HepG2 (cell line): ENCODE results near the gene XPR1. TPM values are rescaled to one million over a fixed set of nuclear protein-coding genes. Genes with fewer than 3 reads are reported as not detected.

Experiments
- ATAC-seq: fragments of 200-7000 bp; cut with Tn5 transposase; 3 replicates; pipeline ENCODE4 v1.9.1; 2020; ENCODE audit warnings: mild to moderate bottlenecking, moderate library complexity
- BruUV-seq: library from RNA; stranded (reverse); fragments of 400-500 nt; replicated peaks from 2 replicates; lab custom pipeline; 2021; lab: Mats Ljungman, UMichigan
- CTCF ChIA-PET: fragments of 300-600 bp; formaldehyde crosslinking; extraction: SDS; loops from one replicate; lab custom pipeline; 2021; ENCODE audit warnings: low total read pairs, inconsistent platforms, low intra/inter-chr PET ratio; lab: Yijun Ruan, JAX
- POLR2A ChIA-PET: fragments of 350-600 bp; sonication (Branson Sonifier 250); formaldehyde crosslinking; loops from one replicate; lab custom pipeline; 2020; ENCODE audit warnings: antibody characterized with exemption, inconsistent platforms; lab: Yijun Ruan, JAX
- DNase-seq: peaks from one replicate; pipeline ENCODE4 v3.0.0-alpha.2; 2015; ENCODE audit warnings: low spot score
- FAIRE-seq: peaks from 3 replicates; lab custom pipeline; 2011; peaks lifted over from hg19 to GRCh38; lab: Jason Lieb, UNC
- H2AFZ ChIP-seq: one replicate; pipeline ENCODE4 v1.6.1; 2011; ENCODE audit warnings: low read length, inconsistent platforms
- H3K27ac ChIP-seq: fragments of 300-600 bp; 3 replicates; pipeline ENCODE4 v1.8.0; 2011; ENCODE audit warnings: mixed run types, mild to moderate bottlenecking, mixed read lengths, low read length, inconsistent platforms; ENCODE audit not compliant: insufficient read depth; ENCODE audit errors: extremely low read length
- H3K27me3 ChIP-seq, 2 experiments: fragments of 200-600 bp in 1 of 2; 2 replicates in 1 of 2; 3 replicates in 1 of 2; pipeline versions ENCODE4 v1.6.0 to v1.8.0; 2011; ENCODE audit warnings: low read length in 2 of 2, mild to moderate bottlenecking in 2 of 2, moderate library complexity in 2 of 2, inconsistent platforms in 1 of 2; ENCODE audit not compliant: insufficient read depth in 2 of 2, control insufficient read depth in 1 of 2
- H3K36me3 ChIP-seq, 2 experiments: fragments of 200-600 bp in 1 of 2; replicated peaks in 1 of 2; 2 replicates in 1 of 2; 3 replicates in 1 of 2; pipeline versions ENCODE4 v1.5.1 to v1.8.0; 2011; ENCODE audit warnings: low read length in 2 of 2, inconsistent platforms in 1 of 2; ENCODE audit not compliant: insufficient read depth in 2 of 2, control insufficient read depth in 1 of 2
- H3K4me1 ChIP-seq: 2 replicates; pipeline ENCODE4 v1.5.1; 2012; ENCODE audit warnings: low read length, inconsistent platforms; ENCODE audit not compliant: insufficient read depth
- H3K4me2 ChIP-seq: 2 replicates; pipeline ENCODE4 v1.6.0; 2011; ENCODE audit warnings: low read depth, low read length, inconsistent platforms
- H3K4me3 ChIP-seq, 3 experiments: fragments of 200-600 bp in 1 of 3; sonication (generic), shearing (Covaris generic) in 1 of 3; replicated peaks in 1 of 3; 2 replicates each; pipeline ENCODE4 v1.5.1; 2011 to 2016; ENCODE audit warnings: low read length in 3 of 3, inconsistent platforms in 2 of 3, low read depth in 2 of 3, mild to moderate bottlenecking in 2 of 3, control low read depth in 1 of 3, mixed read lengths in 1 of 3; ENCODE audit not compliant: insufficient read depth in 1 of 3
- H3K79me2 ChIP-seq: one replicate; pipeline ENCODE4 v1.6.1; 2011; ENCODE audit warnings: low read length, inconsistent platforms; ENCODE audit not compliant: insufficient read depth
- H3K9ac ChIP-seq: 2 replicates; pipeline ENCODE4 v1.6.0; 2011; ENCODE audit warnings: mild to moderate bottlenecking, low read depth, low read length, inconsistent platforms; ENCODE audit not compliant: insufficient read depth
- H3K9me3 ChIP-seq: 2 replicates; pipeline ENCODE4 v1.5.1; 2012; ENCODE audit warnings: mild to moderate bottlenecking, low read length
- H4K20me1 ChIP-seq: 2 replicates; pipeline ENCODE4 v1.6.0; 2011; ENCODE audit warnings: inconsistent platforms, mild to moderate bottlenecking, low read length, moderate library complexity; ENCODE audit not compliant: insufficient read depth
- BRD4 ChIP-seq: sonication (generic); formaldehyde crosslinking; IDR thresholded peaks from 2 replicates; pipeline ENCODE4 v1.4.0; 2020; ENCODE audit warnings: missing genetic modification reagents
- CCDC6 ChIP-seq: sonication (generic); formaldehyde crosslinking; IDR thresholded peaks from 2 replicates; pipeline ENCODE4 v1.8.1; 2022; ENCODE audit warnings: mild to moderate bottlenecking, missing genetic modification reagents, moderate library complexity
- FOXK1 ChIP-seq: sonication (generic); formaldehyde crosslinking; IDR thresholded peaks from 2 replicates; pipeline ENCODE4 v1.4.0; 2020; ENCODE audit warnings: low read depth, missing genetic modification reagents, borderline replicate concordance
- GFI1 ChIP-seq: sonication (generic); formaldehyde crosslinking; IDR thresholded peaks from 2 replicates; pipeline ENCODE4 v1.5.0; 2020; ENCODE audit warnings: missing genetic modification reagents, mild to moderate bottlenecking, borderline replicate concordance
- HNRNPLL ChIP-seq: fragments of 200-400 bp; formaldehyde crosslinking; IDR thresholded peaks from 2 replicates; pipeline ENCODE4 v1.6.1; 2017; ENCODE audit warnings: mild to moderate bottlenecking, low read depth, low read length; ENCODE audit not compliant: poor library complexity, severe bottlenecking
- JARID2 ChIP-seq: sonication (generic); formaldehyde crosslinking; IDR thresholded peaks from 2 replicates; pipeline ENCODE4 v1.8.1; 2023; ENCODE audit warnings: missing genetic modification reagents, inconsistent platforms; ENCODE audit not compliant: insufficient replicate concordance
- KMT2B ChIP-seq: IDR thresholded peaks from 2 replicates; pipeline ENCODE4 v1.6.1; 2016; ENCODE audit warnings: missing genetic modification reagents, missing compliant biosample characterization
- NFRKB ChIP-seq: fragments of 450-650 bp; IDR thresholded peaks from 2 replicates; pipeline ENCODE4 v1.6.1; 2017
- SNAI1 ChIP-seq: sonication (generic); formaldehyde crosslinking; IDR thresholded peaks from 2 replicates; pipeline ENCODE4 v1.5.0; 2020; ENCODE audit warnings: mild to moderate bottlenecking, missing genetic modification reagents, borderline replicate concordance
- TCF7 ChIP-seq: sonication (generic); IDR thresholded peaks from 2 replicates; pipeline ENCODE4 v1.6.1; 2016; ENCODE audit warnings: antibody characterized with exemption, low read depth
- ZNF510 ChIP-seq: sonication (generic); formaldehyde crosslinking; IDR thresholded peaks from 2 replicates; pipeline ENCODE4 v1.4.0; 2020; ENCODE audit warnings: low read depth, mild to moderate bottlenecking, missing genetic modification reagents
- WGBS: methylation state at CpG from one replicate; pipeline ENCODE4 v1.1.6; 2017; ENCODE audit warnings: low lambda C conversion rate; 5-methylcytosine and 5-hydroxymethylcytosine counted together
- in situ Hi-C: cut with HindIII; loops from 2 replicates; pipeline ENCODE4 v1.10.0; 2017; ENCODE audit warnings: low pct_unique_long_range_greater_than_20kb; ENCODE audit not compliant: extremely low pct_ligation_motif_present
- intact Hi-C: fragments of 100-400 bp; cut with micrococcal nuclease; formaldehyde crosslinking; loops from one replicate; pipeline ENCODE4 v1.10.0; 2022; ENCODE audit not compliant: unreplicated experiment
- polyA plus RNA-seq, 8 experiments: library from polyadenylated mRNA; depleted of rRNA in 3 of 8; stranded (reverse) in 7 of 8; unstranded in 1 of 8; fragments of >200 nt; fragmentation: Illumina TruSeq in 4 of 8; extraction: Trizol in 4 of 8; gene quantifications; 2 replicates each; pipeline versions ENCODE4 v1.2.1 to v1.2.3, GENCODE V29; 2011 to 2016; ENCODE audit warnings: low read depth in 4 of 8, missing spikeins in 1 of 8, mixed read lengths in 1 of 8; ENCODE audit not compliant: insufficient read depth in 1 of 8
- total RNA-seq, 5 experiments: library from RNA; depleted of rRNA; stranded (reverse); fragments of >200 nt; fragmentation: Illumina TruSeq; extraction: Trizol; gene quantifications; 2 replicates each; pipeline ENCODE4 v1.2.3, GENCODE V29; 2016; ENCODE audit warnings: low read depth in 1 of 5
- TF ChIP-seq, protein P1 (sequence below): sonication (generic); formaldehyde crosslinking; IDR thresholded peaks from 2 replicates; pipeline ENCODE4 v1.4.0; 2020; ENCODE audit warnings: missing genetic modification reagents, mild to moderate bottlenecking, borderline replicate concordance
- TF ChIP-seq, protein P2 (sequence below): sonication (generic); formaldehyde crosslinking; IDR thresholded peaks from 2 replicates; pipeline ENCODE4 v1.5.0; 2020; ENCODE audit warnings: missing genetic modification reagents, mild to moderate bottlenecking, borderline replicate concordance
- TF ChIP-seq, protein P3 (sequence below): fragments of 450-650 bp; IDR thresholded peaks from 2 replicates; pipeline ENCODE4 v1.6.1; 2016
- TF ChIP-seq, protein P4 (sequence below): sonication (generic); formaldehyde crosslinking; IDR thresholded peaks from 2 replicates; pipeline ENCODE4 v1.5.0; 2020; ENCODE audit warnings: mild to moderate bottlenecking, missing genetic modification reagents
- TF ChIP-seq, protein P5 (sequence below): sonication (generic); formaldehyde crosslinking; IDR thresholded peaks from 2 replicates; pipeline ENCODE4 v1.5.0; 2020; ENCODE audit warnings: missing genetic modification reagents, mild to moderate bottlenecking, borderline replicate concordance

Gene XPR1
- total and polyA plus RNA-seq, 2 of the 13 experiments (the other 11 are each of a cell fraction or from before 2014, with no cell fraction given): 22.3 to 23.6 TPM

DNA sequence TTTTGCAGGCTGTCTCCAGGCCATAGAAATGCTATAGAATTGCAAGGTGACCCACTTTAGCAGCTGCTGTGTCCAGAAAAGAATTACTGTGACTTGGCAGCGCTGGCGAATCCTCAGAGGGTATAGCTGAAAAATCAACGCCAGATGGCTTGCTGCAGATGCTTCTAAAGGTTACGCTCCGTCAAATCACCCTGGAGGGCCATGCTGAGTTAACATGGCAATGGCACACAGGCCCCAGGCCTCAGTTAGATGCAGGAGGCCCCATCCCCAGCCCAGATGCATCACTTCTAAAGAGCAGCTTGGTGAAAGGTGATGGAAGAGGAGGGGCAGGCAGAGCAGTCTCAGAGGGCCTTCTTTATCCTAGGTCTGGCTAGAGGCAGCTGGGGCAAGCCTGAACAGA, 298.9 kb downstream of the XPR1 start:
- Histone ChIP-seq H3K4me3 (no peak overlapping the region), H3K27me3 (no peaks in the 10 kb centered on the region), H3K9me3 (no peaks in the 10 kb centered on the region), H4K20me1 (no peaks in the 10 kb centered on the region), H3K36me3 (no peaks in the 10 kb centered on the region), H3K79me2 (no peaks in the 10 kb centered on the region), H3K4me1 (peaks cover 57% of the 10 kb centered on the region), H3K9ac (no peak overlapping the region), H3K4me2 (no peak overlapping the region), H3K27ac (no peak overlapping the region), H2AFZ (no peak overlapping the region)
- TF ChIP-seq, protein P1, sequence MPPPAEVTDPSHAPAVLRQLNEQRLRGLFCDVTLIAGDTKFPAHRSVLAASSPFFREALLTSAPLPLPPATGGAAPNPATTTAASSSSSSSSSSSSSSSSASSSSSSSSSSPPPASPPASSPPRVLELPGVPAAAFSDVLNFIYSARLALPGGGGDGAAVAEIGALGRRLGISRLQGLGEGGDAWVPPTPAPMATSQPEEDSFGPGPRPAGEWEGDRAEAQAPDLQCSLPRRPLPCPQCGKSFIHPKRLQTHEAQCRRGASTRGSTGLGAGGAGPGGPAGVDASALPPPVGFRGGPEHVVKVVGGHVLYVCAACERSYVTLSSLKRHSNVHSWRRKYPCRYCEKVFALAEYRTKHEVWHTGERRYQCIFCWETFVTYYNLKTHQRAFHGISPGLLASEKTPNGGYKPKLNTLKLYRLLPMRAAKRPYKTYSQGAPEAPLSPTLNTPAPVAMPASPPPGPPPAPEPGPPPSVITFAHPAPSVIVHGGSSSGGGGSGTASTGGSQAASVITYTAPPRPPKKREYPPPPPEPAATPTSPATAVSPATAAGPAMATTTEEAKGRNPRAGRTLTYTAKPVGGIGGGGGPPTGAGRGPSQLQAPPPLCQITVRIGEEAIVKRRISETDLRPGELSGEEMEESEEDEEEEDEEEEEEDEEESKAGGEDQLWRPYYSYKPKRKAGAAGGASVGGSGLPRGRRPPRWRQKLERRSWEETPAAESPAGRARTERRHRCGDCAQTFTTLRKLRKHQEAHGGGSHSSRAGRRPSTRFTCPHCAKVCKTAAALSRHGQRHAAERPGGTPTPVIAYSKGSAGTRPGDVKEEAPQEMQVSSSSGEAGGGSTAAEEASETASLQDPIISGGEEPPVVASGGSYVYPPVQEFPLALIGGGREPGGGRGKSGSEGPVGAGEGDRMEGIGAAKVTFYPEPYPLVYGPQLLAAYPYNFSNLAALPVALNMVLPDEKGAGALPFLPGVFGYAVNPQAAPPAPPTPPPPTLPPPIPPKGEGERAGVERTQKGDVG: no peak
- TF ChIP-seq GFI1 (CRISPR knock-in tag): no peak
- TF ChIP-seq, protein P2, sequence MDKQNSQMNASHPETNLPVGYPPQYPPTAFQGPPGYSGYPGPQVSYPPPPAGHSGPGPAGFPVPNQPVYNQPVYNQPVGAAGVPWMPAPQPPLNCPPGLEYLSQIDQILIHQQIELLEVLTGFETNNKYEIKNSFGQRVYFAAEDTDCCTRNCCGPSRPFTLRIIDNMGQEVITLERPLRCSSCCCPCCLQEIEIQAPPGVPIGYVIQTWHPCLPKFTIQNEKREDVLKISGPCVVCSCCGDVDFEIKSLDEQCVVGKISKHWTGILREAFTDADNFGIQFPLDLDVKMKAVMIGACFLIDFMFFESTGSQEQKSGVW (CRISPR knock-in tag): no peak
- TF ChIP-seq TCF7: no peak
- no peak for TF ChIP-seq FOXK1 (CRISPR knock-in tag)
- TF ChIP-seq NFRKB: no peak
- TF ChIP-seq JARID2 (CRISPR knock-in tag): no peak
- no peak for TF ChIP-seq CCDC6 (CRISPR knock-in tag)
- TF ChIP-seq BRD4 (CRISPR knock-in tag): no peak
- no peak for TF ChIP-seq KMT2B (CRISPR knock-in tag)
- TF ChIP-seq SNAI1 (CRISPR knock-in tag): no peak
- TF ChIP-seq, protein P3, sequence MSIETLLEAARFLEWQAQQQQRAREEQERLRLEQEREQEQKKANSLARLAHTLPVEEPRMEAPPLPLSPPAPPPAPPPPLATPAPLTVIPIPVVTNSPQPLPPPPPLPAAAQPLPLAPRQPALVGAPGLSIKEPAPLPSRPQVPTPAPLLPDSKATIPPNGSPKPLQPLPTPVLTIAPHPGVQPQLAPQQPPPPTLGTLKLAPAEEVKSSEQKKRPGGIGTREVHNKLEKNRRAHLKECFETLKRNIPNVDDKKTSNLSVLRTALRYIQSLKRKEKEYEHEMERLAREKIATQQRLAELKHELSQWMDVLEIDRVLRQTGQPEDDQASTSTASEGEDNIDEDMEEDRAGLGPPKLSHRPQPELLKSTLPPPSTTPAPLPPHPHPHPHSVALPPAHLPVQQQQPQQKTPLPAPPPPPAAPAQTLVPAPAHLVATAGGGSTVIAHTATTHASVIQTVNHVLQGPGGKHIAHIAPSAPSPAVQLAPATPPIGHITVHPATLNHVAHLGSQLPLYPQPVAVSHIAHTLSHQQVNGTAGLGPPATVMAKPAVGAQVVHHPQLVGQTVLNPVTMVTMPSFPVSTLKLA: no peak
- TF ChIP-seq ZNF510 (CRISPR knock-in tag): no peak
- TF ChIP-seq, protein P4, sequence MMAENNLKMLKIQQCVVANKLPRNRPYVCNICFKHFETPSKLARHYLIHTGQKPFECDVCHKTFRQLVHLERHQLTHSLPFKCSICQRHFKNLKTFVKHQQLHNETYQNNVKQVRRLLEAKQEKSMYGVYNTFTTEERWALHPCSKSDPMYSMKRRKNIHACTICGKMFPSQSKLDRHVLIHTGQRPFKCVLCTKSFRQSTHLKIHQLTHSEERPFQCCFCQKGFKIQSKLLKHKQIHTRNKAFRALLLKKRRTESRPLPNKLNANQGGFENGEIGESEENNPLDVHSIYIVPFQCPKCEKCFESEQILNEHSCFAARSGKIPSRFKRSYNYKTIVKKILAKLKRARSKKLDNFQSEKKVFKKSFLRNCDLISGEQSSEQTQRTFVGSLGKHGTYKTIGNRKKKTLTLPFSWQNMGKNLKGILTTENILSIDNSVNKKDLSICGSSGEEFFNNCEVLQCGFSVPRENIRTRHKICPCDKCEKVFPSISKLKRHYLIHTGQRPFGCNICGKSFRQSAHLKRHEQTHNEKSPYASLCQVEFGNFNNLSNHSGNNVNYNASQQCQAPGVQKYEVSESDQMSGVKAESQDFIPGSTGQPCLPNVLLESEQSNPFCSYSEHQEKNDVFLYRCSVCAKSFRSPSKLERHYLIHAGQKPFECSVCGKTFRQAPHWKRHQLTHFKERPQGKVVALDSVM (CRISPR knock-in tag): no peak
- TF ChIP-seq, protein P5, sequence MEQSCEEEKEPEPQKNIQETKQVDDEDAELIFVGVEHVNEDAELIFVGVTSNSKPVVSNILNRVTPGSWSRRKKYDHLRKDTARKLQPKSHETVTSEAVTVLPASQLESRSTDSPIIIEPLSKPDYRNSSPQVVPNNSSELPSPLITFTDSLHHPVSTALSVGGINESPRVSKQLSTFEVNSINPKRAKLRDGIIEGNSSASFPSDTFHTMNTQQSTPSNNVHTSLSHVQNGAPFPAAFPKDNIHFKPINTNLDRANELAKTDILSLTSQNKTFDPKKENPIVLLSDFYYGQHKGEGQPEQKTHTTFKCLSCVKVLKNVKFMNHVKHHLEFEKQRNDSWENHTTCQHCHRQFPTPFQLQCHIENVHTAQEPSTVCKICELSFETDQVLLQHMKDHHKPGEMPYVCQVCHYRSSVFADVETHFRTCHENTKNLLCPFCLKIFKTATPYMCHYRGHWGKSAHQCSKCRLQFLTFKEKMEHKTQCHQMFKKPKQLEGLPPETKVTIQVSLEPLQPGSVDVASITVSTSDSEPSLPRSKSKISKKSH (CRISPR knock-in tag): no peak
- no peak for TF ChIP-seq HNRNPLL
- ChIA-PET POLR2A (no interaction called here), CTCF (no interaction called here)
- no TSS peak for BruUV-seq
- DNase-seq (no peak), FAIRE-seq (no peak), ATAC-seq (no peak)
- WGBS: 70% methylated on average over 5 of the region's 5 CpGs
- in situ Hi-C loops (no loop called here), intact Hi-C loops (no loop called here)
